Breast epithelium (tissue), 4 donors: ENCODE results near the gene RPS21. TPM values are rescaled to one million over a fixed set of nuclear protein-coding genes. Genes with fewer than 3 reads are reported as not detected.

Source experiments
- DNase-seq, 2 donors: peaks; one replicate each; pipeline ENCODE4 v3.0.0-alpha.2; 2019; ENCODE audit warnings: low spot score in 2 of 2
- H3K27ac ChIP-seq, 2 donors: fragments of 200-600 bp; sonication (generic) in 1 of 2; one replicate each; pipeline ENCODE4 v1.5.1; 2016 to 2019; ENCODE audit warnings: mild to moderate bottlenecking in 1 of 2
- H3K27me3 ChIP-seq, 2 donors: fragments of 200-600 bp; sonication (generic) in 1 of 2; one replicate each; pipeline versions ENCODE4 v1.5.1 to v1.6.0; 2017 to 2019; ENCODE audit warnings: control low read depth in 1 of 2, mild to moderate bottlenecking in 1 of 2
- H3K36me3 ChIP-seq: fragments of 200-600 bp; one replicate; pipeline ENCODE4 v1.5.1; 2019
- H3K4me1 ChIP-seq, 2 donors: fragments of 200-600 bp; sonication (generic); one replicate each; pipeline ENCODE4 v1.5.1; 2016 to 2019; ENCODE audit warnings: control low read depth in 1 of 2
- H3K4me3 ChIP-seq, 3 donors: fragments of 200-600 bp; sonication (generic); 1 replicate in 2 of 3; 2 replicates in 1 of 3; pipeline ENCODE4 v1.5.1; 2016 to 2019; ENCODE audit warnings: mild to moderate bottlenecking in 3 of 3, moderate library complexity in 2 of 3
- H3K9me3 ChIP-seq, 2 donors: fragments of 200-600 bp; sonication (generic) in 1 of 2; one replicate each; pipeline ENCODE4 v1.5.1; 2016 to 2019; ENCODE audit warnings: control low read depth in 1 of 2
- POLR2A ChIP-seq: fragments of 450-650 bp; IDR thresholded peaks from one replicate; pipeline ENCODE4 v1.6.1; 2016; ENCODE audit warnings: antibody characterized with exemption, mild to moderate bottlenecking, moderate library complexity
- POLR2AphosphoS5 ChIP-seq, 3 donors: sonication (generic); formaldehyde crosslinking; IDR thresholded peaks; one replicate each; pipeline ENCODE4 v1.6.1; 2017; ENCODE audit warnings: antibody characterized with exemption in 3 of 3
- intact Hi-C: fragments of 100-400 bp; cut with DNase I; formaldehyde crosslinking; loops from one replicate; pipeline ENCODE4 v1.15.1; 2023; ENCODE audit warnings: low total_unique reads
- total RNA-seq, 3 donors: library from RNA; depleted of rRNA; stranded (reverse); fragments of >200 nt; gene quantifications; one replicate each; pipeline ENCODE4 v1.1.0, GENCODE V29; 2016
- TF ChIP-seq, protein P1 (sequence below), 3 donors: fragments of 450-650 bp; IDR thresholded peaks; one replicate each; pipeline ENCODE4 v1.5.1; 2016 to 2017; ENCODE audit warnings: antibody characterized with exemption in 3 of 3, mild to moderate bottlenecking in 3 of 3, moderate library complexity in 3 of 3

The RPS21 gene
- total RNA-seq, 3 donors from 2014 or later: 1,723 to 3,116 (median 2,974) TPM

DNA sequence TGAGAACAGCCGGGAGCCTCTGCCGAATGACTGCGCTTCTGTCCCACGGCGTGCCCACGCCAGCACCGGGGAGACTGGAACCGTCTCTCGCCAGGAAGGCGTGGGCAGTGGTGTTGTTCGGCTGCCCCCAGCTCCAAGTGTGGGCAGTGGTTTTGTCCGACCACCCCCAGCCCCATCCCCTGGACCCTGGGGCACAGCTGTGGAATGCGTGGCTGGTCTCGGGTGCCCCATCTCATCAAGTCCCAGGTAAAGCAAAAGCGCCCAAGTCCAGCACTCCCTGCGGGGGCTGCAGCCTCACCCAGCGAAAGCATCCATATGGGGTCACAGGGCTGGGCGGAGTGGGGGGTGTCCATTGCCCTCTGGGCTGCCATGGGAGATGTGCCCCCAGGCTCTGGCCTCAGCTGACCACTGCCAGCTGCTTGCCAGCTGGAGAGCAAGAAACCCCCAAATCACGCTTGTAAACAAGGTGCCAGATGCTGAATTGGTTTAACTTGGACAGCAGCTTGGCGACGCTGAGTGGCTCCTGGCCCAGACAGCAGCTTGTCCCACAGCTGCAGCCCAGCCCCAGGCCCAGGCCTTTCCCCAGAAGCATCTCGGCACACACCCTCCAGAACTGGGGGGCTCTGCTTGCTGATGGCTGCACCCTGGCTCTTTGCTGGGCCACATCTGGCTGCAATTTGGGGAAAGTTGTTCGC is 15.7 kb downstream of the RPS21 start:
- H3K27me3 ChIP-seq: no peaks in the 10 kb centered on the region
- DNase-seq: no peak
- peaks cover 10 to 12% of the 10 kb centered on the region in 2 donors for H3K4me1 ChIP-seq
- H3K27ac ChIP-seq: no peak overlapping the region
- no peak overlapping the region for H3K4me3 ChIP-seq
- H3K36me3 ChIP-seq: no peaks in the 10 kb centered on the region
- intact Hi-C loops: no loop called here
- no peaks in the 10 kb centered on the region for H3K9me3 ChIP-seq
- TF ChIP-seq POLR2AphosphoS5 (IDR thresholded peaks at IDR 0.05) (no peak), POLR2A (no peak)
- TF ChIP-seq, protein P1, sequence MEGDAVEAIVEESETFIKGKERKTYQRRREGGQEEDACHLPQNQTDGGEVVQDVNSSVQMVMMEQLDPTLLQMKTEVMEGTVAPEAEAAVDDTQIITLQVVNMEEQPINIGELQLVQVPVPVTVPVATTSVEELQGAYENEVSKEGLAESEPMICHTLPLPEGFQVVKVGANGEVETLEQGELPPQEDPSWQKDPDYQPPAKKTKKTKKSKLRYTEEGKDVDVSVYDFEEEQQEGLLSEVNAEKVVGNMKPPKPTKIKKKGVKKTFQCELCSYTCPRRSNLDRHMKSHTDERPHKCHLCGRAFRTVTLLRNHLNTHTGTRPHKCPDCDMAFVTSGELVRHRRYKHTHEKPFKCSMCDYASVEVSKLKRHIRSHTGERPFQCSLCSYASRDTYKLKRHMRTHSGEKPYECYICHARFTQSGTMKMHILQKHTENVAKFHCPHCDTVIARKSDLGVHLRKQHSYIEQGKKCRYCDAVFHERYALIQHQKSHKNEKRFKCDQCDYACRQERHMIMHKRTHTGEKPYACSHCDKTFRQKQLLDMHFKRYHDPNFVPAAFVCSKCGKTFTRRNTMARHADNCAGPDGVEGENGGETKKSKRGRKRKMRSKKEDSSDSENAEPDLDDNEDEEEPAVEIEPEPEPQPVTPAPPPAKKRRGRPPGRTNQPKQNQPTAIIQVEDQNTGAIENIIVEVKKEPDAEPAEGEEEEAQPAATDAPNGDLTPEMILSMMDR (IDR thresholded peaks at IDR 0.05): no peak

DNA sequence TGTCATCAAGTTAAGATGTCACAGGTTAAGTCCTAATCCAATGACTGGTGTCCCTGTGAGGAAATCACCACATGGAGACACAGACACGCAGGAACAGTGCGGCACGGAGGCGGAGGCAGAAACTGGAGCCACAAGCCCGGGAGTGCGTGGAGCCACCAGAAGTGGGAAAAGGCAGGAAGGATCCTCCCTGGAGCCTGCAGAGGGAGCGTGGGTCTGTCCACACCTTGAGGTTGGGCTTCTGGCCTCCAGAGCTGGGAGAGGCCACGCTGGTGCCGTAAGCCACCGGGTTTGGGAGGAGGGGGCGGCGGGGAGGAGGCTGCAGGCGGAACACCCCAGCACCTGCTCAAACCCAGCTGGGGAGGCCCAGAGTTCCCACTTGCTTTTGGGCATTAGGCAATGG is 16.4 kb downstream of the RPS21 start:
- intact Hi-C loops: no loop called here

DNA sequence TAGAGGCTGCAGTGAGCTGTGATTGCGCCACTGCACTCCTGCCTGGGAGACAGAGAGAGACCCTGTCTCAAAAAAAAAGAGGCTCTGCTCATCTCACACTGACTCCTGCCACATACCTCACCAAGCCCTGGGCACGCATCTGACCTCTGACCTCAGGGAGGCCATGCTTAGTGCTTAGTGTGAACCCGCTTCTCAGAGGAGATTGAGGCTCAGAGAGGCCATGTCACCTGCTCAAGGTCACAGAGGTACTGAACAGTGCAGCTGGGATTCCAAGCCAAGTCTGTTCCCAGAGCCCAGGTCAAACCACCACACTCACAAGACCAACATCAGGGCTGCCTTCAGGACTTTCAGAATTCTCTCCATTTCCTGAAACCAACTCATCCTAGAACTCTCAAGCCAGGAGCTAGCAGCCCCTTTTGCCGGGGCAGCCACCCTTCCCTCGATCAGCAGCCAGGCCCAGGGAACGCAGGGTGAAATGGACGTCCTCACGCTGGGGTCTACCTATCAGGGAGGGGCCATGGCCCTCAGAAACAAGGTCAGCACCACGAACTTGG is 17.3 kb downstream of the RPS21 start:
- TF ChIP-seq, protein P1 (IDR thresholded peaks at IDR 0.05): no peak
- TF ChIP-seq POLR2AphosphoS5 (IDR thresholded peaks at IDR 0.05): no peak
- TF ChIP-seq POLR2A: no peak
- intact Hi-C loops: no loop called here
- Histone ChIP-seq H3K9me3 (no peaks in the 10 kb centered on the region), H3K27ac (no peak overlapping the region), H3K4me3 (no peak overlapping the region), H3K4me1 (peaks cover 11 to 18% of the 10 kb centered on the region in 2 donors), H3K36me3 (no peaks in the 10 kb centered on the region), H3K27me3 (no peaks in the 10 kb centered on the region)
- DNase-seq: no peak

More for the DNA sequence above, 16.4 kb downstream of the RPS21 start:
- DNase-seq: no peak
- H3K4me3 ChIP-seq: no peak overlapping the region
- H3K27ac ChIP-seq: no peak overlapping the region
- H3K9me3 ChIP-seq: no peaks in the 10 kb centered on the region
- no peaks in the 10 kb centered on the region for H3K36me3 ChIP-seq
- TF ChIP-seq POLR2AphosphoS5 (IDR thresholded peaks at IDR 0.05) (no peak), POLR2A (no peak)
- TF ChIP-seq, protein P1 (IDR thresholded peaks at IDR 0.05): no peak
- H3K4me1 ChIP-seq: peaks cover 11 to 12% of the 10 kb centered on the region in 2 donors
- no peaks in the 10 kb centered on the region for H3K27me3 ChIP-seq

DNA sequence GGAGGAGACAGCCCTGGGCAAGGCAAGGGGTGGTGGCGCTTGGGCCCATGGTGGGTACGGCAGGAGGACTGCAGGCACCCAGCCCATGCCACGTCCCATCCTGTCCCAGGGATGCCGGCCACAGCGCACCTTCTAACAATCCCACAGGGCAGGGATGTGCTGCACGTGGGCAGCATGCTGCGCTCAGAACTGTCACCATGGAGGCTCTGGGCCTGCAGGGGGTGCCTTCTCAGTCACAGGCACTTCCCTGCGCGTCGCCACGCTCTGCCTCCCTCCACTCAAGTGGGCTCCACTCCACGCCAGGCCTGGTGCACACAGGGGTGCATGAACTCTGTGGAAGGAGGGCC is 17.8 kb downstream of the RPS21 start:
- Histone ChIP-seq H3K9me3 (no peaks in the 10 kb centered on the region), H3K4me3 (no peak overlapping the region), H3K4me1 (peaks cover 11 to 23% of the 10 kb centered on the region in 2 donors), H3K27me3 (no peaks in the 10 kb centered on the region), H3K36me3 (no peaks in the 10 kb centered on the region), H3K27ac (no peak overlapping the region)
- no peak for TF ChIP-seq POLR2A
- no peak for TF ChIP-seq POLR2AphosphoS5 (IDR thresholded peaks at IDR 0.05)
- TF ChIP-seq, protein P1 (IDR thresholded peaks at IDR 0.05): no peak
- no peak for DNase-seq
- intact Hi-C loops: no loop called here

DNA sequence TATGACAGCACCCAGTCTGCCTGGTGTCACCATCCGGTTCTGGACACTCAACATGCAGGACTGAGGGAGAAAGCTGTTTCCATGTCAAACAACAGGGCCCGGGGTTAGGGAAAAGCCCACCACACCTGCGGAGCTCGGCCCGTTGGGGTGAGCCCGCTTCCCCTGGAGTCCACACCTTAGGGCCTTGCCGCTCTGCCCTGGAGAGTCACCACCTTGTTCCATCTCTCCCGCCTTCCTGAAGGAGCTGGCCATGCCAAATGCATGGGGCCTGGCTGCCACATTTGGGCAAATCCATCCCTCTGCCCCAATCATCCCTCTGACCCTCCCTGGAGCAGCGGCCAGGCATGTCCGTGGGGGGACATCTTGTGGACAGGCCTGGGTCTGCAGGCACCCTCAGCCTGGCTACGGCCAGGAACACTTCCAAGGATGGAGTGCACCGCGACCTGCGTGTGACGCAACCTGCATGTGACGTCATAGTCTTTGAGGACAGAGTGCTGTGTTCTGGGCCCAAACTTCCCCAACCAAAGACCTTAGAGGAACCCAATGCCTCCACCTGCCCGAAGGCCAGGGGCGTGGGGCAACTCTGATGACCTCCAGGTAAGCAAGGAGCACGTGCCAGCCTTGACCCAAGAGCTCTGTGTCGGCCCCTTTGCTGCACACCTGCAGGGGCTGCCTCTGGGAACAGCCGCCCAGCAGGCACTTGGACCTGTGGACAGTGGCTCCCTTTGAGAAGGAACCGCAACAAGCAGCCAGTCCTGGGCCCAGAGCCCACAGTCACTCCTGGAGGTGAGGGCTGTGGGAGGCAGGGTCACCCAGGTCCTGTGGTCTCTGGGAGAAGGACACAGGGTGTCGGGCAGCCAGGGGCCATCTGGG is 18.4 kb downstream of the RPS21 start:
- Histone ChIP-seq H3K4me3 (peak overlapping the region in 1 of 3 donors; percentile 91), H3K27me3 (no peaks in the 10 kb centered on the region), H3K4me1 (peaks cover 11 to 29% of the 10 kb centered on the region in 2 donors), H3K27ac (peak overlapping the region; percentile 17 to 84), H3K9me3 (no peaks in the 10 kb centered on the region), H3K36me3 (no peaks in the 10 kb centered on the region)
- TF ChIP-seq POLR2AphosphoS5 (IDR thresholded peaks at IDR 0.05): no peak
- TF ChIP-seq, protein P1 (IDR thresholded peaks at IDR 0.05): peak in 1 of 3 donors; percentile 48
- intact Hi-C loops: no loop called here
- no peak for DNase-seq
